LNCAP (cell line): ENCODE data around the gene PBLD.

Source experiments
- TF ChIP-seq, protein P1 (sequence below): fragments of 450-650 bp; IDR thresholded peaks from 2 replicates; pipeline ENCODE4 v1.5.1; 2017; ENCODE audit warnings: mild to moderate bottlenecking

Gene PBLD

DNA sequence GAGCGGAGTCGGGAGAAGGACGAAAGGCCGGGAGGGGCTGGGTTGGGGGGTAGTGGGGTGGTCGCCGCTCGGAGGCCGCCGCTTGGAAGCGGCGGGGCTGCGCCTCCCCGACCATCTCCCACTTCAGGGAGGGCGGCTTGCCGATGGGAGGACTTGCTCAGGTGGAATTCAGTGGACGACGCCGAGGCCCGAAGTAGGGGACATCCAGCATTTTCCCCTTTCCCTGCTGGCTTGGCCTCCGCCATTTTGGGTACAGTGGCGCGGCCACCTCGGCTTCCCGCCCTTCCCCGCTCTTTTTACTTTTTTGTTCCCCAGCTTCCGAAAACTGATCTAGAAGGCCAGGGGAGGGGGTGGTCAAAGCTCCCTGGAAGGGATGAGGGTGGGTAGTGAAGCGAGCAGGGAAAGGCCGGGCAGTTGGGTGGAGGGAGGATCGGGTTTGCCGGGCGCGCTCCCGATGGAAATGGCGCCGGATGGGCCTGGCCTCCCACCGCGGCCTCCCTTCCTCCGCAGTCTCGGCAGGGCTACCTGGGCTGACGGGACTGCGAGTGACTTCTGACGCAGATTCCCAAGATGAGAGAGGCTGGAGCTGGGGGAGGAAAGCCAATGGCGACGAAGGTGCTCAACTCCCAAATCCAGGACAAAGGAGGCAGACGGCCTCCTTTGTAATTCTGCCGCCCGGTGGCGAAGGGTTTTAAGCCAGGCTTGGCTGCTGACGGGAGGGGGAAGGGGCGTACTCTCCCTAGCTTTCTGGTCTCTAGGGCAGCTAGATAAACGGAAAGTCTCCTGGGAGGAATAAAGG is at the start of gene PBLD:
Gene PBLD, minus strand, starts transcription at position 670 of the 799 bp plus-strand sequence. CDS start 26,084 bp downstream, outside the sequence.
- TF ChIP-seq, protein P1, sequence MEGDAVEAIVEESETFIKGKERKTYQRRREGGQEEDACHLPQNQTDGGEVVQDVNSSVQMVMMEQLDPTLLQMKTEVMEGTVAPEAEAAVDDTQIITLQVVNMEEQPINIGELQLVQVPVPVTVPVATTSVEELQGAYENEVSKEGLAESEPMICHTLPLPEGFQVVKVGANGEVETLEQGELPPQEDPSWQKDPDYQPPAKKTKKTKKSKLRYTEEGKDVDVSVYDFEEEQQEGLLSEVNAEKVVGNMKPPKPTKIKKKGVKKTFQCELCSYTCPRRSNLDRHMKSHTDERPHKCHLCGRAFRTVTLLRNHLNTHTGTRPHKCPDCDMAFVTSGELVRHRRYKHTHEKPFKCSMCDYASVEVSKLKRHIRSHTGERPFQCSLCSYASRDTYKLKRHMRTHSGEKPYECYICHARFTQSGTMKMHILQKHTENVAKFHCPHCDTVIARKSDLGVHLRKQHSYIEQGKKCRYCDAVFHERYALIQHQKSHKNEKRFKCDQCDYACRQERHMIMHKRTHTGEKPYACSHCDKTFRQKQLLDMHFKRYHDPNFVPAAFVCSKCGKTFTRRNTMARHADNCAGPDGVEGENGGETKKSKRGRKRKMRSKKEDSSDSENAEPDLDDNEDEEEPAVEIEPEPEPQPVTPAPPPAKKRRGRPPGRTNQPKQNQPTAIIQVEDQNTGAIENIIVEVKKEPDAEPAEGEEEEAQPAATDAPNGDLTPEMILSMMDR: peak; percentile 51

DNA sequence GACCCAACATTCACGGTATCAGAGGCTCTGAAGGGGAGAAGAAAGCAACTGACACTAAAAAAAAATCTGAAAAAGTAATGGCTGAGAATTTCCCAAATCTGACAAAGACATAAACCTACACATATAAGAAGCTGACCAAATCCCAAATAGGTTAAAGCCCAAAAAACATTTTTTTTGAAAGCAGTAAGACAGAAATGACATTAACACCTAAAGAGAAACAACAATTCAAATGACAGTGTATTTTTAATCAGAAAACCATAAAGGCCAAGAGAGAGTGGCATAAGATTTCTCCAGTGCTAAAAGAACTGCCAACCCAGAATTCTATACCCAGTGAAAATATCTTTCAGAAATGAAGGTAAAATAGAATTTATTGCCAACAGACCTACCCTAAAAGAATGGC is 38.9 kb upstream of the PBLD start:
- TF ChIP-seq, protein P1: no peak

DNA sequence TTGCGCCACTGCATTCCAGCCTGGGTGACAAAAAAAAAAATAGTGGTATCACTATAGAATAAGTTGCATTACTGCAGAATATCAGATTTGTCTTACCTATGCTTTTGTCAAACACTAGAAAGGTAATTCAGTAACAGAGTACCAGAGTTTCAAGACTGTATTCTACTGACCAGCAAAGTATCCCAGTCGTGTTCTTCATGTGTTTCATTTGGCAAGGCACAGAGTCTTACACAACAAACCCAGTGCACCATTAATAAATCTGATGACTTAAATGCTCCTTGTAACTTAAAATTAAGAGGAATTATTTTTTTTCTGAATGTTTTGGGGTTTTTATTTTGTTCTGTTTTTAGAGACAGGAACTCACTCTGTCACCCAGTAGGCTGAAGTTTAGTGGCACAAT is 34.4 kb upstream of the PBLD start:
- TF ChIP-seq, protein P1: no peak

DNA sequence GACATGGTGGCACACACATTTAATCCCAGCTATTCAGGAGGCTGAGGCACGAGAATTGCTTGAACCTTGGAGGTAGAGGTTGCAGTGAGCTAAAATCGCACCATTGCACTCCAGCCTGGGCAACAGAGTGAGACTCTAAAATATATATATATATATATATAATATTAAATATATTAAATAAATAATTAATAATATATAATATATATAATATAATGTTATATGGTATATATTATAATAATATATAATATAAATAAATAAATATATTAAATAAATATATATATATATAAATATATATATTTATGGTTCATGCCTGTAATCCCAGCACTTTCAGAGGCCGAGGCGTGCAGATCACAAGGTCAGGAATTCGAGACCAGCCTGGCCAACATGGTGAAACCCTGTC is 33.9 kb upstream of the PBLD start:
- TF ChIP-seq, protein P1: no peak

DNA sequence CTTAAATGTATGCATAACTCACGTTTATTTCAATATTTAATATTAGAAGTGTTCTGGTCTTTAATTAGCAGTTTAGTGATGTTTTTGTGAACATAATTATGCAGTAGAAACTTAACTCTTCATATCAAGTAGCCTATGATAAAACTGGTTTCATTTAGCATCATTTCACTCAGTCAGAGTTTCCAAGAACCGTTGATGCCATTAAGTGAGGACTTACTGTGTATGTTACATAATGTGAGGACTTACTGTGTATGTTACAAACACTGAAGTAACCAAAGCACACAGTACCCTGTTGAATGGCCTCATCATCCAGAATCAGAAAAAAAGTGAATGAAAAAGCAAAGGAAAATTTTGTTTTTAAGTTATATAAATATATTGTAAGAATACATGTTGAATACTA is 32.9 kb upstream of the PBLD start:
- TF ChIP-seq, protein P1: no peak

DNA sequence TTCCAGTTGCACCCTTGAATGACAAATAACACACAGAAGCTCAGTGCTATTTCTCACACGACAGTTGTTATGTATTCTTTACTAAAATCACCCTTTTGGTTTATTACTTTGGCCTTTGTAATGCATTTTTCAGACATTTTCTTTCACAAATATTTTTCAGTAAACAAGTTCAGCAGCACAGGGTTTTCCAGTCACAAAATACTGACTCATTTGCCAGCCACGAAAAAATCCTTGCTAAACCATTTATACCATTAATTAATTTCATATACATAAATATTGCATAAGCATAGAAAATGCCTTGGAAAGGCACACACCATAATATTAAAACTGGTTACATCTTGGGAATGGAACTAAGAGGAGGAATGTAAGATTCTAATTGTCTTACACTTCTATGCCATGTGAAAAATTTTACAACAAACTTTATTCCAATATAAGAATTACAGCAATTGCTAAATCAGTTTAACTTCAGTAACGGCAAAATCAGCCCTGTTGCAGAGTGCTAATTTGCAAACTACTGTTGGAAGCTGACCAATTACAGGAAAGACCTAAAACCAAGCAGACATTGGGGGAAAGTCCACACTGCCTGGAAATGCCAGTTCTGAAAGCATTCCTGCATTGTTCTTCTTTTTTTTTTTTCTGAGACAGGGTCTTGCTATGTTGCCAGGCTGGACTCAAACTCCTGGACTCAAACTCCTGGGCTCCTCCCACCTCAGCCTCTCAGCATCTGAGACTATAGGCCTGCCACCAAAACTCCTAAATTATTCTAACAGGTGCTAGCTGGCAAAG is 31.6 kb upstream of the PBLD start:
- TF ChIP-seq, protein P1: no peak

DNA sequence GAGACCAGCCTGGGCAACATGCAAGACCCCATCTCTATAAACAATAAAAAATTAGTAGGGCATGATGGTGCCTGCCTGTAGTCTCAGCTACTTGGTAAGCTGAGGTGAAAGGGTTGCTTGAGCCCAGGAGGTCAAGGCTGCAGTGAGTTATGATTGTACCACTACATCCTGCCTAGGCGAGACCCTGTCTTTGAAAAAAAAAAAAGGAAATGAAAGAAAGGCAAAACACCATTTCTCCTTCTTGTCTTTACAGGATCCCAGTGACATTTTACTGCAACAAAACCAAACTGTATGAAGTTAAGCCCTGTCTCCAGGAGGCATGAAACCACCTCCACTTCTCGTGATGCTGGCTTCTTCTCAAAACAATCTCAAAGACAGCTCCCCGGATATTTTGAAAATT is 29.9 kb upstream of the PBLD start:
- TF ChIP-seq, protein P1: no peak
